COLO668 (cell line): Measurements from ENCODE around the gene EFCAB10.
"Not testable (repeated sequence)": the region's sequence is repeated elsewhere in the genome, so short reads cannot be mapped to it uniquely, and the experiment has no call there.

Source experiments
- DNase-seq: peaks from one replicate; lab custom pipeline; 2025; ENCODE audit not compliant: unreplicated experiment; lab: John Stamatoyannopoulos, UW

The EFCAB10 gene

DNA sequence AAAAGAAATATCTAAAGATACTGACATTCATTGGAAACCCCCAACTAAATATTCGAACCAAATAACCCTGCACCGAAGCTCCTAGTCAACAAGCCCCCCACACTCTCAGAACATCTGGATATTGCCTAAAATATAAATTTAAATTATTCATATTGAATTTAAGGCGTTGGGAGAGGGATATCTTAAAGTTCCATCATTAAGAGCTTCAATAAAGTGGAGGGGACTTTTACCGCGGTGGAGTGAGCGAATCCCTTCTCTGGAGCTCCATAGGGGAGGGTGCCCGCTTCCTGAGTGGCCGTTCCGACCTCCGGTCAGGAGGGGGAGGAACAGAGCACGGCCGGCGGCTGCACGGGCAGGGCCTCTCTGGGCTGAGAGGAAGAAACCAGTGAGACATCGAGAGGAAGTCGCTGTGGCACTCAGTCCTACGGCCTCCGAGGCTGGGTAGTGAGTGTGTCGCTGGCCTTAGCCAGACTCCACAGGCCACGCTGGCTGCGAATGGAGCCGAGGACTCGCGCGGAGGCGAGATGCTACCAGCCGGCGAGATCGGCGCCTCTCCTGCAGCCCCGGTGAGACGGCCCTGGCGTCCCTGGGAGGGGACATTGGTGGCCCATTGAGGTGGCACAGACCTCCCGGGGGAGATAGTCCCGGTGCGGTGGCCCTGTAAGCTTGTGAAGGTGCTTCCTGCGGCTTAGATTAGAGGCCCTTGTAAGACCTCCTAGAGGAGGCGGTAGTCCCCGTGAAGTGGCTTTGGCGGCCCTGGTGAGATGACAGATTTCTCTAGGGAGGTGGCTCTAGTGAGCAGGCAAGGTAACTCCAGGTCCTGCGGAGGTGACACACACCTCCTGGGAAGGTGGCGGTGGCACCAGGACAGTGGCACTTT lies 49.3 kb downstream of the EFCAB10 start, which contains the start of gene RINT1:
TSS of gene RINT1 (plus strand) at position 410 of the 880 bp plus-strand sequence. CDS start at position 525, 115 bp downstream.
- DNase-seq: peak; percentile 88

DNA sequence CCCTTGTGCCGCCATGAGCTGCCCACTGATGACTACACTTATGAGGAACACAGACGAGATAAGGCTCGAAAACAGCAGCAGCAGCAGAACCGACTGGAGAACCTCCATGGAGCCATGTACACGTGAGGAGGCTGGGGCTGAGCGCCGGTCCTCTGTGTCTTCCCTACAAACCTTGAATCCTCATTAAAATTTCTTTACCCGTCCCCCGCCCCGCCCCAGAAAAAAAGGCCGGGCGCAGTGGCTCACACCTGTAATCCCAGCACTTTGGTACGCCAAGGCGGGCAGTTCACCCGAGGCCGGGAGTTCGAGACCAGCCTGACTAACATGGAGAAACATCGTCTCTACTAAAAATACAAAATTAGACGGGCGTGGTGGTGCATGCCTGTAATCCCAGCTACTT lies 50.7 kb downstream of the EFCAB10 start:
- DNase-seq: no peak

DNA sequence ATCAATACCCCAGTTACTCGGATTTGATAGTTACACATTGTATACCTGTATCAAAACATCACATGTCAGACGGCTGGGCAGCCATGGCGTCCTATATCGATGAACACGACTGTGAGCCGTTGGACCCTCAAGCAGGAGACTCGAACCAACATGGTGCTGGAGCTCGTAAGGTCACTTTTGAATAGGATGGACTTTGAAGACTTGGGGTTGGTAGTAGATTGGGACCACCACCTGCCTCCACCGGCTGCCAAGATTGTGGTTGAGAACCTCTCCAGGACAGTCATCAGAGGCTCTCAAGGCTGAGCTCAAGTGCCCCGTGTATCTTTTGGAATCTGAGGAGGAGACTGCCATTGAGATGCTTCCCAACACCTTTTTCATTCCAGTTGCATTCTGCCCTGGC lies 51.2 kb downstream of the EFCAB10 start:
- no peak for DNase-seq

DNA sequence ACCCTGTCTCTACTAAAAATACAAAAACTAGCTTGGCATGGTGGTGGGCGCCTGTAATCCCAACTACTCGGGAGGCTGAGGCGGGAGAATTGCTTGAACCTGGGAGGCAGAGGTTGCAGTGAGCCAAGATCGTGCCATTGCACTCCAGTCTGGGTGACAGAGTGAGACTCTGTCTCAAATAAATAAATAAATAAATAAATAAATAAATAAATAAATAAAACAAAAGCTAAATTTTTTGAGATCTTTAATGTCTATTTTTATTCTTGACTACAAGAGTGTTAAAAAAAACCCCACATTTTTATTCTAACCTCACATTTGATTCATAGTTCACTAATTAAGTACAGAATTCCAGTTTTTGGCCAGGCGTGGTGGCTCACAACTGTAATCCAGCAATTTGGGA lies 53.6 kb downstream of the EFCAB10 start:
- DNase-seq: not testable (repeated sequence)

DNA sequence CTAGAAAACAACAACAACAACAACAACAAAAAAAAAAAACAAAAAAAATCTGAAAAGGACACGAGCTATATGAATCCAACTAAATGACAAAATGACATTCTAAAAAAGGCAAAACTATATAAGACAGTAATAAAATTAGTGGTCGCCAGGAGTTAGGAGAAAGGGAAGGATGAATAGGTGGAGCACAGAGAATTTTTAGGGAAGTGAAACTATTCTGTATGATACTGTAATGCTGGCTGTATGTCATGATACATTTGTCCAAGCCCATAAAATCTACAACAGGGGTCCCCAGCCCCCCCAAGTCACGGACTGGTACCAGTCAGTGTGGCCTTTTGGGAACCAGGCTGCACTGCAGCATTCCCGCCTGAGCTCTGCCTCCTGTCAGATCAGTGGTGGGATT lies 56.5 kb downstream of the EFCAB10 start:
- DNase-seq: no peak

DNA sequence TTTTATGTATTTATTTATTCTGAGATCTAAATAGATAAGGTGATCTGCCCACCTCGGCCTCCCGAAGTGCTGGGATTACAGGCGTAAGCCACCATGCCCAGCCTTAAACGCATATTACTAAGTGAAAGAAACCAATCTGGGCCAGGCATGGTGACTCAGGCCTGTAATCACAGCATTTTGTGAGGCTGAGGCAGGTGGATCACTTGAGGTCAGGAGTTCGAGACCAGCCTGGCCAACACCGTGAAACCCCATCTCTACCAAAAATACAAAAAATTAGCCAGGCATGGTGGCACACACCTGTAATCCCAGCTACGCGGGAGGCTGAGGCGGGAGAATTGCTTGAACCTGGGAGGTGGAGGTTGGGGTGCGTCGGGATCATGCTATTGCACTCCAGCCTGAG lies 56.9 kb downstream of the EFCAB10 start:
- DNase-seq: not testable (repeated sequence)

DNA sequence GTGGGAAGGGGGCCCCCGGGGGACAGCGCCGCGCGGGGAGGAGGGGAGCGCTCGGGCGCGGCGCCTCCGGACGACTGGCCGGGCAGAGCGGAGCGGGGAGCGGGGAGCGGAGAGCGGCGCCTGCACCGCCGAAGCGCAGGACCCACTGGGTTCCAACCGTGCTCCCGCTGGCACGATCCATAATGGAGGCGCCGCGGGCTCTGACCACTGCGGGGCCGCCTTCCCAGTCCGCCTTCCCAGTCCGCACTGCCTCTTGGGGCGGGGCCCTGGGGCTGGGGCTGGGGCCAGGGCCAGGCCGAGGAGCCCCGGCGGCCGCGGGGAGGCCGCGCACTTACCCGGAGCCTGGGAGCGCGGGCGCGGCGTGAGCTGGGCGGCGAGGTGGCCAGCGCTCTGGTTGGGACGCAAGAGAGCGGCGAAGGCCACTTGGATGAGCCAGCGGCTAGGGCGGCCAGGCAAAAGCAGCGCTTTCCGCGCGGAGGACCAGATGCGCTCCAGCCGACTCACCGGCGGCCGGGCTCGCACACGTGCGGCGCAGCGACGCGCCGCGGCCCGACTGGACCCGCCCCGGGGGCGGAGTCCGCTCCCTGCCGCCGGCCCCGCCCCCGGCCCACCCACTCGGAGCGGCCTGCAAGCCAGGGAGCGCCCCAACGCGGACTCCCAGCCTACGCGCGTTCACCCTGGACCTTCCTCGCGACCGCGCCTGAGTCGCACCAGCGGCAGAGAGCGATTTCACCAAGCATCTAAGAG lies 59.4 kb downstream of the EFCAB10 start, which contains the start of gene PUS7:
TSS of gene PUS7 (minus strand) at position 555 of the 747 bp plus-strand sequence. CDS start 13,759 bp downstream, outside the sequence.
- DNase-seq: peak; percentile 96

DNA sequence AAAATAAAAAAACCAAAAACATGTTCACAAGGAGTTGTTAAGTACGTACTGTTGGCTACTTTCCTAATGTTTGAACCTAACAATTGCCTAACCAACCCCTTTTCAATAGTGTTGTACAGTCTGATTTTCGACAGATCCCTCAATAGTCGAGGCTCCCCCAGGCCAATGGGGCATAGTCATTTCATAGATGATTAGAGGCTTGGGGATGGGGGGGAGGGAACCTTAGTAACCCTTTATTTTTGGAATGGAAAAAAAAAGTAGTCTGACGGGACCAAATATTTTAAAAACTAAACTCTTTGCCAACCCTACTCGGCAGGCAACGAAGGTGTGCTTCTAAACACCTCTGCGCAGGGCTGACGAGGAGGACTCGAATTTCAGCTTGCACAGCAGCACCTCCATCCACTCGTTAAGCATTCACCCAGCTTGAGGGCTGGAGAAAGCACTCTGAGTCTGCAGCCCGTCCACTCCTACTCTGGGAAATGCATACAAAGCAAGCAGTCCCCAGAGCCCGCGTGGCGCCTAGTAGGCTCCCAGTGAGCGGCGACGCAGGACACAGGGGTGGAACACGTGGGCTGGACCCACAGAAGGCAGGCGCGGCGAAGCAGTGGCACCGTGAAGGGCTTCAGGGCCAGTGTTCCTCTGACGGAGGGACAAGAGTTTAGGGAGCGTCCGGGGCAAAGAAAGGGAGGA lies 60.1 kb downstream of the EFCAB10 start:
- peak; percentile 74 for DNase-seq

DNA sequence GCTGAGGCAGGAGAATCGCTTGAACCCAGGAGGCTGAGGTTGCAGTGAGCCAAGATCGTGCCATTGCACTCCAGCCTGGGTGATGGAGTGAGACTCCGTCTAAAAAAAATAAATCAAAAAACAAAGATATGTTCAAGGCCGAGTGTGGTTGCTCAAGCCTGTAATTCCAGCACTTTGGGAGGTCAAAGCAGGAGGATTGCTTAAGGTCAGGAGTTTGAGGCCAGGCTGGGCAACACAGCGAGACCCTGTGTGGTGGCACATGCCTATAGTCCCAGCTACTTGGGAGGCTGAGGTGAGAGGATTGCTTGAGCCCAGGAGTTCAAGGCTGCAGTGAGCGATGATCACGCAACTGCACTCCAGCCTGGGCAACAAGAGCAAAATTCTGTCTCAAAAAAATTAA lies 60.7 kb downstream of the EFCAB10 start:
- DNase-seq: not testable (repeated sequence)

DNA sequence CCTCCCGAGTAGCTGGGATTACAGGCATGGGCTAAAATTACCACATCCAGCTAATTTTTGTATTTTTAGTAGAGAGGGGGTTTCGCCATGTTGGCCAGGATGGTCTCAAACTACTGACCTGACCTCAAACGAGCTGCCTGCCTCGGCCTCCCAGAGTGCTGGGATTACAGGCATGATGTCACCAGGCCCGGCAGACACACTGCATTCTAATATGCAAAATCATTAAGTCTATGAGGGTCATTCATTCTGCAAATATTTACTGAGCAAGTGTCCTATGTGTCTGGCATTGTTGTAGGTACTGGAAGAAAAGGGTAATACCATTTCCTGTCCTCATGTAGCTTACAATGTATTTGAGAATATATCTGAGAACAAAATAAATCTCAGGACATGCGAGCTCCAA lies 61.9 kb downstream of the EFCAB10 start:
- DNase-seq: no peak

DNA sequence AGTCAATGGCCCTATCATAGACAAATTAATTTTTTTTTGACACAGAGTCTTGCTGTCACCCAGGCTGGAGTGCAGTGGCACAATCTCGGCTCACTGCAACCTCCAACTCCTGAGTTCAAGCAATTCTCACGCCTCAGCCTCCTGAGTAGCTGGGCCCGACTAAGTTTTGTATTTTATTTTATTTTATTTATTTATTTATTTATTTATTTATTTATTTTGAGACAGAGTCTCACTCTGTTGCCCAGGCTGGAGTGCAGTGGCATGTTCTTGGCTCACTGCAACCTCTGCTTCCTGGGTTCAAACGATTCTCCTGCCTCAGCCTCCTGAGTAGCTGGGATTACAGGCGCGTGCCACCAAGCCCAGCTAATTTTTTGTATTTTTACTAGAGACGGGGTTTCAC lies 65.7 kb downstream of the EFCAB10 start:
- not testable (repeated sequence) for DNase-seq
